Body of pancreas (tissue), 4 donors: ENCODE measurements around the gene DIAPH1.

Experiments used
- CTCF ChIP-seq, 7 experiments: fragments of 450-650 bp in 4 of 7; fragments of 200-600 bp in 3 of 7; sonication (generic) in 3 of 7; IDR thresholded peaks; one replicate each; pipeline ENCODE4 v1.5.1; 2016 to 2019; ENCODE audit warnings: antibody characterized with exemption in 7 of 7
- POLR2A ChIP-seq, 3 donors: fragments of 450-650 bp; IDR thresholded peaks; one replicate each; pipeline ENCODE4 v1.6.1; 2016; ENCODE audit warnings: antibody characterized with exemption in 3 of 3, mild to moderate bottlenecking in 2 of 3

- TF ChIP-seq CTCF (IDR thresholded peaks at IDR 0.05) (peak; percentile 45 to 77 (median 70)), POLR2A (IDR thresholded peaks at IDR 0.05) (no peak)
These were observed 61.1 kb downstream of the DIAPH1 start for GRCh38 chr5:141557681-141558136.
